ENCODE measurements around the gene PTPN18.

DNA sequence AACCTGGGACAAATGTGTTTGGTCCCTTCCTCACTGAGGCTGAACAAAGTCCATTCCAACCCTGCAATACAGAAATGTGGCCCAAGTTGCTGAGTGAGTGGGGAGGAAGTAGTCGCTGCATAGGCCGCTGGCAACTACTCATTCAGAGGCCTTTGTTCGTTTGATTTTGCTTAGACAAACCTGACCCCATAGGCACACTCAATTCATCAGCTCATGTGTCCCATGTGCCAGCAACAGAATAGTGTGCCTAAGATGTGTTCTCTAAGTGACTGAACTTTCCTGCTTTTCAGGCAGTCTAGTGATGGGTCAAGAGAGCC is 23.0 kb downstream of the PTPN18 start:
- no peak for TF ChIP-seq POLR2AphosphoS5 (IDR thresholded peaks at IDR 0.05; ENCODE audit: low read depth, low read length)
- TF ChIP-seq TAF1 (IDR thresholded peaks at IDR 0.05; ENCODE audit: borderline replicate concordance, insufficient read depth, low read length) = no peak

All from PFSK-1 (cell line).